ENCODE measurements around the gene EEF1B2. TPM values are rescaled to one million over a fixed set of nuclear protein-coding genes. Genes with fewer than 3 reads are reported as not detected.

The EEF1B2 gene
- total RNA-seq, 2 experiments from 2014 or later: 473 to 489 TPM

- H3K4me1 Mint-ChIP-seq: peaks cover 25% of the 10 kb centered on the region
- peaks cover 9% of the 10 kb centered on the region for H3K27me3 Mint-ChIP-seq
- DNase-seq: no peak
- no peaks in the 10 kb centered on the region for H3K36me3 Mint-ChIP-seq (ENCODE audit: low read depth)
- CTCF ChIA-PET: interaction anchor here (0.7 kb wide), 1 partner anchor 152 kb away, joined by 3 read pairs; no protein-coding TSS in a partner anchor
- no peak overlapping the region for H3K27ac Mint-ChIP-seq
- POLR2A ChIA-PET: no interaction called here
- no peak overlapping the region for H3K4me3 Mint-ChIP-seq
- H3K9me3 Mint-ChIP-seq: no peaks in the 10 kb centered on the region
These were observed 49.2 kb downstream of the EEF1B2 start for GRCh38 chr2:206208900-206209299.

- no peak for DNase-seq
- Mint-ChIP-seq H3K9me3 (no peaks in the 10 kb centered on the region), H3K27ac (no peak overlapping the region), H3K27me3 (peaks cover 16% of the 10 kb centered on the region), H3K4me3 (no peak overlapping the region), H3K36me3 (ENCODE audit: low read depth) (no peaks in the 10 kb centered on the region), H3K4me1 (peaks cover 9% of the 10 kb centered on the region)
- ChIA-PET CTCF (no interaction called here), POLR2A (no interaction called here)
These were observed 52.1 kb downstream of the EEF1B2 start for GRCh38 chr2:206211657-206212255.

Other genes with a start within 250 kb of the EEF1B2 start
- 10 to 100 TPM; 25.4 to 26.5 TPM for gene INO80D, start 73.7 kb upstream of the EEF1B2 start, total RNA-seq
- 10 to 100 TPM; 62.2 to 65.4 TPM for gene NDUFS1, start 451 bp upstream of the EEF1B2 start, total RNA-seq
- gene ZDBF2, start 114.8 kb downstream of the EEF1B2 start, total RNA-seq: 10 to 100 TPM; 13.2 to 15.6 TPM